ENCODE results near the gene PPP3R1.

PPP3R1 gene

GRCh38 chr2:68171684-68172083 lies 80.6 kb downstream of the PPP3R1 start:
- no peaks in the 10 kb centered on the region for H3K27me3 ChIP-seq (ENCODE audit: control insufficient read depth, insufficient read depth, low read length)
- no peaks in the 10 kb centered on the region for H3K4me1 ChIP-seq (ENCODE audit: control insufficient read depth, insufficient read depth, low read length)
- no peak overlapping the region for H3K9ac ChIP-seq (ENCODE audit: low read depth, low read length)
- no peaks in the 10 kb centered on the region for H3K9me3 ChIP-seq (ENCODE audit: control insufficient read depth, insufficient read depth, low read length)
- no peak overlapping the region for H3K4me3 ChIP-seq (ENCODE audit: low read depth, low read length)
- no peak overlapping the region for H3K27ac ChIP-seq (ENCODE audit: low read depth, low read length)
- peaks cover 87% of the 10 kb centered on the region for H3K36me3 ChIP-seq (ENCODE audit: control insufficient read depth, insufficient read depth, low read length)

DNA sequence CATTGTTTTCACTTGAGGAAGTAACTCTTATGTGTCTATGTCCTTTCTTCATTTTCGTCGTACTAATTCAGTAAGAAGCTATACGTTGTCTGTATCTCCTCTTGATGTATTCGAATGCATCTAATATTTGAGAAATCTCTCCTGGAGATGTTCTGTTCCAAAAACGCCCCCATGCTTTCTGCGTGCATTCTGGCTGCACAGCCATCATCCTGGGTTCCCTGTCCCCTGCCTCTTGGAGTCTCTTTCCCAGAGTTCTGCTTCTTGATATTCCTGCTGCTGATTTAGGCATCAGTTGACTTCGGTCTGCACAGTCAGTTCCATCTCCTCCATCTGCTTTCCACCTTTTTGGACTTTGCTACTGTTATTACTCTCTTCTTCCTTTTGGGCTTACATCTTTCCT lies 81.2 kb downstream of the PPP3R1 start:
- Histone ChIP-seq H3K27ac (ENCODE audit: low read depth, low read length) (no peak overlapping the region), H3K9ac (ENCODE audit: low read depth, low read length) (no peak overlapping the region), H3K27me3 (ENCODE audit: control insufficient read depth, insufficient read depth, low read length) (no peaks in the 10 kb centered on the region), H3K9me3 (ENCODE audit: control insufficient read depth, insufficient read depth, low read length) (no peaks in the 10 kb centered on the region), H3K36me3 (ENCODE audit: control insufficient read depth, insufficient read depth, low read length) (peaks cover 89% of the 10 kb centered on the region), H3K4me3 (ENCODE audit: low read depth, low read length) (no peak overlapping the region), H3K4me1 (ENCODE audit: control insufficient read depth, insufficient read depth, low read length) (no peaks in the 10 kb centered on the region)

DNA sequence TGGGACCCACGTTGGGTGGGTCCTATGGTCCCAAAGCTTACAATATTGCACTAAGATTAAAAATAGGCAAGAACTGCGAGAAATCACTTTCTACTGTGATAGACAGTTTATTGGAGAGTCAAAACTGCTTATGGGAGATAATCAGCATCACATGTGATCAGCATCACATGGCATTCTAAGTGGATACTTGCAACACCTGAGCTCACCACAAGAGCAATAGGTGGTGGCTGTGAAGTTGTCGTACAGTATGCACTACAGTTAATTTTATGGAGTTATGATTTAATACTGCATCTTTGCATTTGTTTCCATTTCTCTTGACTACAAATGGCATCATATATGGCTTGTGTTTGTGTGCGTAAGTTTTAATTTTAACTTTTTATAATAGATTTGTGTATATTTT lies 83.0 kb downstream of the PPP3R1 start:
- Histone ChIP-seq H3K4me3 (ENCODE audit: low read depth, low read length) (no peak overlapping the region), H3K9ac (ENCODE audit: low read depth, low read length) (no peak overlapping the region), H3K36me3 (ENCODE audit: control insufficient read depth, insufficient read depth, low read length) (peaks cover 86% of the 10 kb centered on the region), H3K27ac (ENCODE audit: low read depth, low read length) (no peak overlapping the region), H3K4me1 (ENCODE audit: control insufficient read depth, insufficient read depth, low read length) (no peaks in the 10 kb centered on the region), H3K9me3 (ENCODE audit: control insufficient read depth, insufficient read depth, low read length) (no peaks in the 10 kb centered on the region), H3K27me3 (ENCODE audit: control insufficient read depth, insufficient read depth, low read length) (no peaks in the 10 kb centered on the region)

GRCh38 chr2:68167186-68167585 lies 85.1 kb downstream of the PPP3R1 start:
- Histone ChIP-seq H3K9ac (ENCODE audit: low read depth, low read length) (no peak overlapping the region), H3K27me3 (ENCODE audit: control insufficient read depth, insufficient read depth, low read length) (no peaks in the 10 kb centered on the region), H3K4me1 (ENCODE audit: control insufficient read depth, insufficient read depth, low read length) (no peaks in the 10 kb centered on the region), H3K4me3 (ENCODE audit: low read depth, low read length) (no peak overlapping the region), H3K36me3 (ENCODE audit: control insufficient read depth, insufficient read depth, low read length) (peaks cover 86% of the 10 kb centered on the region), H3K9me3 (ENCODE audit: control insufficient read depth, insufficient read depth, low read length) (no peaks in the 10 kb centered on the region), H3K27ac (ENCODE audit: low read depth, low read length) (no peak overlapping the region)

- Histone ChIP-seq H3K9ac (ENCODE audit: low read depth, low read length) (no peak overlapping the region), H3K4me1 (ENCODE audit: control insufficient read depth, insufficient read depth, low read length) (no peaks in the 10 kb centered on the region), H3K9me3 (ENCODE audit: control insufficient read depth, insufficient read depth, low read length) (no peaks in the 10 kb centered on the region), H3K27ac (ENCODE audit: low read depth, low read length) (no peak overlapping the region), H3K27me3 (ENCODE audit: control insufficient read depth, insufficient read depth, low read length) (no peaks in the 10 kb centered on the region), H3K4me3 (ENCODE audit: low read depth, low read length) (no peak overlapping the region), H3K36me3 (ENCODE audit: control insufficient read depth, insufficient read depth, low read length) (peaks cover 84% of the 10 kb centered on the region)
Observed at GRCh38 chr2:68163641-68164040, 88.7 kb downstream of the PPP3R1 start.

DNA sequence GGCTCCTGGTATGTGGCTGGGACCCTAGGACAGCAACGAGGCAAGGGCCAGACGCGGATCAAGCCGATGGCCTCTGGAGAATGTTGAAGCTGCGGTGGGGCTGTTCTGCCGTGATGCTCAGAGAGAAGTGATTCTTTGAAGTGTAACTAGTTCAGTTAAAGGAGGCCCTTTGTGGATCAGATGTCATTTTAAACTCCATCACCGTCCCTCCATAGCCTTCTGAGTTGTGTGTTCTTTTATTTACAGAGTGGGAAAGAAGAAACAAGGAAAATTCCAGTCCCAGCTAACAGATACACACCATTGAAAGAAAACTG lies 94.2 kb downstream of the PPP3R1 start:
- Histone ChIP-seq H3K27ac (ENCODE audit: low read depth, low read length) (peak overlapping the region; percentile 92), H3K9me3 (ENCODE audit: control insufficient read depth, insufficient read depth, low read length) (no peaks in the 10 kb centered on the region), H3K36me3 (ENCODE audit: control insufficient read depth, insufficient read depth, low read length) (peaks cover 35% of the 10 kb centered on the region), H3K9ac (ENCODE audit: low read depth, low read length) (peak overlapping the region; percentile 90), H3K4me3 (ENCODE audit: low read depth, low read length) (peak overlapping the region; percentile 90), H3K4me1 (ENCODE audit: control insufficient read depth, insufficient read depth, low read length) (0 out of 2 replicates have a peak, but pooled peaks cover 4% of the 10 kb centered on the region), H3K27me3 (ENCODE audit: control insufficient read depth, insufficient read depth, low read length) (no peaks in the 10 kb centered on the region)

DNA sequence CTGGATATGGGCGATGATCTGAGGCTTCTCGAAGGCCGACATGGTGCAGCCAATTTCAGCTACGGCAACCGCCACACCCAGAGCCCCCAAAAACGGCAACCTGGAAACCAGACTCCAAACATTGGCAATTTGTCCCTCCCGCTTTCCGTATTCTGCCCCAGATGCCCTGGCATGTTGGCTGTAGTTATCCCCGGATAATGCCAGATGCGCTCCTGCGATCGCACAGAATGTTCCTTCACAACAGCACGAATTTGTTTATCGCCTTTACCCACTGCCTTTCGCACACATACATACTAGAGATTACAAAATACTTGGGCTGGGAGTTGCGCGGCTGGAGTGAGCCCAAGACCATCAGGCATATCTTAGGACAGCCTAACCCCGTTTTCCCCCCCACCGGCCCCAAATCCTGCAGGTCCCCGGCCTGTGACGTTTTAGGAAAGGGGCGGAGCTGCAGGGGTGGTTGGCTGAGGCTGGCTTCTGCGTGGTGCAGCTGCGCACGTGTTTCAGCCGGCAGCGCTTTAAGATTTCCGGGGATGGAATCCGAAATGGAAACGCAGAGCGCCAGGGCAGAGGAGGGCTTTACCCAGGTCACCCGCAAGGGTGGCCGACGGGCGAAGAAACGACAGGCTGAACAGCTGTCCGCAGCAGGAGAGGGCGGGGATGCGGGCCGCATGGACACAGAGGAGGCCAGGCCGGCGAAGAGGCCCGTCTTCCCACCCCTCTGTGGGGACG lies 94.8 kb downstream of the PPP3R1 start, which contains the start of gene PNO1:
Gene PNO1 (plus strand): TSS at position 487 of the 732 bp plus-strand sequence. CDS start 47 bp downstream, at position 534.
- peak within 1 kb of the TSS; percentile 90 for H3K9ac ChIP-seq (ENCODE audit: low read depth, low read length)
- peaks cover 30% of the 10 kb centered on the region for H3K36me3 ChIP-seq (ENCODE audit: control insufficient read depth, insufficient read depth, low read length)
- H3K4me3 ChIP-seq (ENCODE audit: low read depth, low read length): peak within 1 kb of the TSS; percentile 90
- H3K27me3 ChIP-seq (ENCODE audit: control insufficient read depth, insufficient read depth, low read length): no peaks in the 10 kb centered on the region
- H3K27ac ChIP-seq (ENCODE audit: low read depth, low read length): peak within 1 kb of the TSS; percentile 92
- H3K4me1 ChIP-seq (ENCODE audit: control insufficient read depth, insufficient read depth, low read length): 0 out of 2 replicates have a peak, but pooled peaks cover 4% of the 10 kb centered on the region
- H3K9me3 ChIP-seq (ENCODE audit: control insufficient read depth, insufficient read depth, low read length): no peaks in the 10 kb centered on the region

GRCh38 chr2:68157002-68157401 lies 95.3 kb downstream of the PPP3R1 start:
- Histone ChIP-seq H3K4me1 (ENCODE audit: control insufficient read depth, insufficient read depth, low read length) (0 out of 2 replicates have a peak, but pooled peaks cover 4% of the 10 kb centered on the region), H3K4me3 (ENCODE audit: low read depth, low read length) (peak overlapping the region; percentile 90), H3K9ac (ENCODE audit: low read depth, low read length) (peak overlapping the region; percentile 90), H3K9me3 (ENCODE audit: control insufficient read depth, insufficient read depth, low read length) (no peaks in the 10 kb centered on the region), H3K27ac (ENCODE audit: low read depth, low read length) (peak overlapping the region; percentile 92), H3K36me3 (ENCODE audit: control insufficient read depth, insufficient read depth, low read length) (peaks cover 24% of the 10 kb centered on the region), H3K27me3 (ENCODE audit: control insufficient read depth, insufficient read depth, low read length) (no peaks in the 10 kb centered on the region)

DNA sequence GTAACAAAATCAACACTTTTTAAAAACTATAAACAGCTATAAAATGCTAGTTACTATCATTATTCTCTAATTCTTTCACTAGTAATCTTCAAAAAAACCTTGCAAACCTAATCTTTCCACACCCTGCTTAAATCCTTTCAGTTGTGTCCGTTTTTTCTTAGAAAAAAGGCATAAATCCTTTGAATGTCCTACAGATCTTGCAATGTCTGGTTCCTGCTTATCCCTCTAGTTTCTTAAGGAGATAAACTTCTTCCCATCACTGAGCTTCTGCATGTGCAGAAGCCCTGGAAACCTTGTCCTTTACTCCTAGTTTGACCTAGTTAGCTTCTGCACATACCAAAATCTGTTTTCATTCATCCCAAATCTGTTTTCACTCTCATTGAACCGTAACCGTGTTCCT lies 95.9 kb downstream of the PPP3R1 start:
- Histone ChIP-seq H3K27ac (ENCODE audit: low read depth, low read length) (peak overlapping the region; percentile 92), H3K36me3 (ENCODE audit: control insufficient read depth, insufficient read depth, low read length) (peaks cover 18% of the 10 kb centered on the region), H3K9ac (ENCODE audit: low read depth, low read length) (peak overlapping the region; percentile 90), H3K4me1 (ENCODE audit: control insufficient read depth, insufficient read depth, low read length) (0 out of 2 replicates have a peak, but pooled peaks cover 4% of the 10 kb centered on the region), H3K4me3 (ENCODE audit: low read depth, low read length) (peak overlapping the region; percentile 90), H3K27me3 (ENCODE audit: control insufficient read depth, insufficient read depth, low read length) (no peaks in the 10 kb centered on the region), H3K9me3 (ENCODE audit: control insufficient read depth, insufficient read depth, low read length) (no peaks in the 10 kb centered on the region)

DNA sequence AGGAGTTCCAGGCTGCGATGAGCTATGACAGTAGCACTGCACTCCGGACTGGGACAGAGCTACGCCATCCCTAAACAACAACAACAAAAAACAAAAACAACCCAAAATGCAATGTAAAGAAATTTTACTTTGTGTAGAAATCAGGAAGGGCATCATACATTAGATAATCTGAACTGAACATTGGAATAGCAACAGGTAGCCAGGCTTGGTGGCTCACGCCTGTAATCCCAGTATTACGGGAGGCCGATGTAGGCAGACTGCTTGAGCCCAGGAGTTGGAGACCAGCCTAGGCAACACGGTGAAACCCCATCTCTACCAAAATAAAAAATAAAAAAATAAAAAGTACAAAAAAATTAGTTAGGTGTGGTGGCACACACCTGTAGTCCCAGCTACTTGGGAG lies 96.7 kb downstream of the PPP3R1 start:
- Histone ChIP-seq H3K36me3 (ENCODE audit: control insufficient read depth, insufficient read depth, low read length) (peaks cover 10% of the 10 kb centered on the region), H3K27ac (ENCODE audit: low read depth, low read length) (no peak overlapping the region), H3K4me3 (ENCODE audit: low read depth, low read length) (no peak overlapping the region; the same call in 1 of the 2 replicates), H3K4me1 (ENCODE audit: control insufficient read depth, insufficient read depth, low read length) (0 out of 2 replicates have a peak, but pooled peaks cover 4% of the 10 kb centered on the region), H3K27me3 (ENCODE audit: control insufficient read depth, insufficient read depth, low read length) (no peaks in the 10 kb centered on the region), H3K9ac (ENCODE audit: low read depth, low read length) (no peak overlapping the region), H3K9me3 (ENCODE audit: control insufficient read depth, insufficient read depth, low read length) (no peaks in the 10 kb centered on the region)

GRCh38 chr2:68152681-68153347 lies 99.5 kb downstream of the PPP3R1 start:
- Histone ChIP-seq H3K36me3 (ENCODE audit: control insufficient read depth, insufficient read depth, low read length) (no peaks in the 10 kb centered on the region), H3K27me3 (ENCODE audit: control insufficient read depth, insufficient read depth, low read length) (no peaks in the 10 kb centered on the region), H3K9ac (ENCODE audit: low read depth, low read length) (no peak overlapping the region), H3K4me3 (ENCODE audit: low read depth, low read length) (no peak overlapping the region), H3K9me3 (ENCODE audit: control insufficient read depth, insufficient read depth, low read length) (no peaks in the 10 kb centered on the region), H3K27ac (ENCODE audit: low read depth, low read length) (no peak overlapping the region), H3K4me1 (ENCODE audit: control insufficient read depth, insufficient read depth, low read length) (0 out of 2 replicates have a peak, but pooled peaks cover 4% of the 10 kb centered on the region)
